Measurements from ENCODE around the gene VAV2.

VAV2 gene

DNA sequence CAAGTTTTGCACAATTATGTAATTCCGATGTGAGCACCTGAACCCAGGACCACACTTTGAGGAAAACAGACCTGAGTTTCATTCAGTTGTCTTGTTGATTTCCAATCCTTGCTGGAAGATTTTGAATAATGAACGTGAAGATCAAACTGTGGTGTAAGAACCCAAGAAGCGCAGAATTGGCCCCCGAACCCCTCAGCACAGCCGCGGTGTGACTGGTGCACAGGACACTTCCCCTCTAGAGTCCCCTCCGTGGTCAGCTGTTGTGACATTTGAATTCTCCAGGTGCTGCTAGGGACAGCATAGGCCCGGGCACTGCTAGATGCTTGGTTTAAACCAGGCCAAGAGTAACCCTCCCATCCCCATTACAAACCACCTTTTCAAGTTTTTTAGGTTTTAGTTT, 34.9 kb upstream of the VAV2 start:
- no peak for DNase-seq

GRCh38 chr9:134026581-134026980, 34.5 kb upstream of the VAV2 start:
- no peak for DNase-seq

GRCh38 chr9:134025606-134026541, 33.8 kb upstream of the VAV2 start:
- DNase-seq, result peak; percentile 31

DNA sequence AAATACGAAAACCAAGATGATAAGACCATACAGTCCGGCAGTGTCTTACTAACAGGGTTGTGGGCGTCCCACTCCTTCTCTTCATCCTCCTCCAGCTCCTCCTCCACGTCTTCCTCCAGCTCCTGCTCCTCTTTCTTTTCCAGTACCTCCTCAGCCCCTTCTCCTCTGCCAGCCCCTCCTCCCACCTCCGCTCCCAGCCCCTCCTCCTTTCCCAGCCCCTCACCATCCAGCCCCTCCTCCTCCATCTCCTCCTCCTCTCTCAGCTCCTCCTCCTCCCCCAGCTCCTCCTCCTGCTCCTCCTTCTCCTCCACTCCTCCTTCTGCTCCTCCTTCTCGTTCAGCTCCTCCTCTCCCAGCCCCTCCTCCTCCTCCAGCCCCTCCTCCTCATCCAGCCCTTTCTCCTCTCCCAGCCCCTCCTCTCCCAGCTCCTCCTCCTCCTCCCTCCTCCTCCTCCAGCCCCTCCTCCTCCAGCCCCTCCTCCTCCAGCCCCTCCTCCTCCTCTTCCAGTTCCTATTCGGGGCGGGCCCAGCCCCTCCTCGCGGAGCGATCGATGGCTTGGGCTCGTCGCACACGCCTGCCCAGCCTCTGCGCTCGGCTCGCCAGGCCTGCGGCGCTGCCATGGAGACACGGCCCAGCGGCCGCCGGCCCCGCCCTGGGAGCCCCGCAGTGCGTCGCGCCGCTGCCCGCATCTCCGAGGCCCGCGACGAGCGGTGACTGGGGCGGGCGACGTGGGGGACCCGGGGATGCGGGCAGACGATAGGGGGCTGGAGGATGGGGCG, 32.9 kb upstream of the VAV2 start, which contains the start of gene BRD3OS:
TSS of gene BRD3OS (plus strand) at position 654 of the 778 bp plus-strand sequence. CDS start 1,267 bp downstream, outside the sequence.
- peak; percentile 99 for DNase-seq

DNA sequence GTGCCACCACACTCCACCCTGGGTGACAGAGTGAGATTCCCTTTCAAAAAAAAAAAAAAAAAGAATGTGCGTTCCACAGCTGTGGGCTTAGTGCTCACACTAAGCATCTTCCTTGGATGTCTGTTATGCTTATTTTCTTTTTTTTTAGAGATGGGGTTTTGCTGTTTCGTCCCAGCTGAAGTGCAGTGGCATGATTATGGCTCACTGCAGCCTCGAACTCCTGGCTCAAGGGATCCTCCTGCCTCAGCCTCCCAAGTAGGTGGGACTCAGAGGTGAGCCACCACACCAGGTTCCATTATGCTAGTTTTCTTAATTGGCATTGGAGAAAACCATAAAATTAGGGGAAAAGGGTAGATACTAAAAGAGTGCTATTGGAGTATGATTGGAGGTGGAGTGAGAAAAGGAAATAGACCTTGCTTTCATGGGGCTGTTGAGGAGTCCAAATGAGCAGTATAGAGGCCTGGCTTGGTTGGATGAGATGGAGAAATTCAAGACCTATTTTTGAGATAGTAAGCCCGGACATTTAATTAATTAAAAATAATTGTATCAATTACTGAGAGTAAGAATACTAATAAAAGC, 32.2 kb upstream of the VAV2 start:
- no peak for DNase-seq

DNA sequence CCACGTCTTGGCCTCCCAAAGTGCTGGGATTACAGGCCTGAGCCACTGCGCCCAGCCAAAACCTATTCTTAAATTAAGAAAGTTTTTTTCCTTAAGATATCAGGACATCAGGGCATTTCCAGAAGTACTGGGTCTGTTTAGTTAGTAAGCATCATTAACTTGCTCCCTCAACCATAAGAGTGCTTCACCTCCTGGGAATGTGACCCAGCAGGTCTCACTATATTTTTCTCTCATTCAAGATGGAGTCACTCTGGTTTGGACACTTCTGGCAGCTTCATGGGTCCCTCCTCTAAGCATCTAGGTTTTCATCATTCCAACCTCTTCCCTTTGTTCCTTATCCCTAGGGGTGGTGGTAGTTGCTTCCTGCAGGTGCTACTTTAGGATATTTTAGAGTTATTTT, 22.8 kb upstream of the VAV2 start:
- DNase-seq, result no peak

DNA sequence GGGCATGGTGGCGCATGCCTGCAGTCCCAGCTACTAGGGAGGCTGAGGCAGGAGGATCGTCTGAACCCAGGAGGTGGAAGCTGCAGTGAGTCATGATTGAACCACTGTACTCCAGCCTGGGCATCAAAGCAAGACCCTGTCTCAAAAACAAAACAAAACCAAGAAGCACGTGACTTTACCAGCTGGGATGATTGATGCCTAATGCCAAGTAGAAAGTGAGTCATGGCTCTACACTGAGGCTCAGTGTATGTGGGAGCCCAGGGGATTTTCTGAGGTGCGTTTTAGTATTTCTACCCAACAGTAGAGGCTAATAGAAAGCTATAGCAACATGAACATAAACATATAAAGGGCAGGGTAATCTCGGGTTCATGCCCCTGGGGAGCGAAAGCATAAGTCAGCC, 19.3 kb upstream of the VAV2 start:
- DNase-seq, result no peak

GRCh38 chr9:134010310-134011173, 18.4 kb upstream of the VAV2 start:
- no peak for DNase-seq

DNA sequence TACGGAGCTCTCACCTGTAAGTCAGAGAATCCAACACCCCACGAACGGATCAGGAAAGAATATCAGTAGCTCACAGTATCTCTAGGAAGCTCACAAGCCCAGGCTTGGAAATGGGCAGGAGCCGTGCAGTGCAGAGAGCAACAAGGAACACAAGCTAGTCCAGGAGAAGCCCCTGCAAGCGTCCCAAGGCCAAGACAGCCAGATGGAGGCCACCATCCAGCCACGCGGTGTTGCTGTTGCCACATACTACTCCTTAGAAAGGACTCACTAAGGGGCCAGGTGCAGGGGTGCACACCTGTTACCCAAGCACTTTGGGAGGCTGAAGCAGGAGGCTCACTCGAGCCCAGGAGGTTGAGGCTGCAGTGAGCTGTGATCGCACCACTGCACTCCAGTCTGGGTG, 15.4 kb upstream of the VAV2 start:
- DNase-seq, result no peak

- no peak for DNase-seq
Measured at GRCh38 chr9:134007150-134007549, 15.0 kb upstream of the VAV2 start.

GRCh38 chr9:134005381-134005780, 13.3 kb upstream of the VAV2 start:
- DNase-seq, result no peak

- no peak for DNase-seq
Measured at GRCh38 chr9:134004881-134005280, 12.8 kb upstream of the VAV2 start.

DNA sequence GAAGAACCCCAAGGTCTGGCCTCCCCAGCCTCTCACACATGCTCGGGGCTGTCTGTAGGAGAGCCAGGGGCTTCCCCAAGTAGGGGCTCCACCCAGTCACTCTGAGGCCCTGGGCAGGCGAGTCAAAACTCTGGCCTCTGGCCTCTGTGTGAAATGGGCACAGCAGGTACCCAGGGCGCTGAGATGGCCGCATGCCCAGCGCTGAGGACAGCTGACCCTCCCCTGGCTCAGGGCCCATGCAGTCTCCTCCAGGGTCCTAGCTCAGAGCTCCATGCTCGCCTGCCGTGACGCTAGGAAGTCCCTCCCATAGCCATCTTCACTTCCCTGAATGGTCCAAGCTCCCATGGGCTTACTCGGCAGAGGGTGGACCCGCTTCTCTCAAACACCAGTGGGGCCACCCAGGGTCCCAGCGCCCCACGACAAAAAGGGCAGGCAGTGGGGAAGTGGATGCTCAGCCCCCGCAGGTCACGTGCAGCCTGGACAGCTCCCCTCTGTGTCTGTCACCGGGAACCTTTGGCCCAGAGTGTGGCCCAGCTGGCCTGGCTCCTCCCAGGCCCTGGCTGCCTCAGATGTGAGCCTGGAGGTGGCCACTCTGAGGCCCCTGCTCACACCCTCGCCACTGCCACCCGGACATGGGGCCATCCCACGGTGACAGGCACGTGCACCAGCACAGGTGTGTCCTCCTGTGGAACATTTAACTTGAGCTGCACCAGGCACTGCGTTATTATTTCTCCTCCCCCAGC, 12.2 kb upstream of the VAV2 start:
- no peak for DNase-seq

DNA sequence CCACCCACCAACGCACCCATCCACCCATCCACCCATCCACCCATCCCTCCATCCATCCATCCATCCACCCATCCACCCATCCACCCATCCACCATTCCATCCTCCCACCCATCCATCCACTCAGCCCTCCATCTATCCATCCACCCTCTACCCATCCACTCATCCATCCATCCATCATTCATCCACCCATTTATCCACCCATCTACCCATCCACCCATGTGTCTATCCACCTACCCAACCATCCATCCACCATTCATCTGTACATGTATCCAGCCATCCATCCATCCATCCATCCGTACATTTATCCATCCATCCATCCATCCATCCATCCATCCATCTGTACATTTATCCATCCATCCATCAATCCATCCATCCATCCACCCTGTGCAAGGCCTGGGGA, 11.1 kb upstream of the VAV2 start:
- no peak for DNase-seq

DNA sequence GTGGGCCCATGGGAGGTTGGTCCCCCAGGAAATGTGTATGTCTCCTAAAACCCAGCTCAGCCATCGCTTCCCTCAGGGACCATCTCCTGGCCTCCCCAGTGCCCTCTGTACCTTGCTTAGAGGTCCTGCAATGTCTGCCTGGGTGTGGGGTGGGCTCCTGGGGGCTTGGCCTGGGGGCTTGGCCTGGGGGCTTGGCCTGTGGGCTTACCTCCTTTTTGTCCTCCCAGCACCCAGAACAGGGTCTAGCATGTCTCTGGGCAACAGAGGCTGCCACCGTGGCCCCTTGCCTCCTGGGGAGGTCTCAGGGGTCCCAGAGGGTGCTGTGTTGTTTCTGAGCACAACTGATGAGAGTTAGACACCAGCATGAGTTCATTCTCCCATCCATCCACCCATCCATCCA, 10.7 kb upstream of the VAV2 start:
- no peak for DNase-seq

DNA sequence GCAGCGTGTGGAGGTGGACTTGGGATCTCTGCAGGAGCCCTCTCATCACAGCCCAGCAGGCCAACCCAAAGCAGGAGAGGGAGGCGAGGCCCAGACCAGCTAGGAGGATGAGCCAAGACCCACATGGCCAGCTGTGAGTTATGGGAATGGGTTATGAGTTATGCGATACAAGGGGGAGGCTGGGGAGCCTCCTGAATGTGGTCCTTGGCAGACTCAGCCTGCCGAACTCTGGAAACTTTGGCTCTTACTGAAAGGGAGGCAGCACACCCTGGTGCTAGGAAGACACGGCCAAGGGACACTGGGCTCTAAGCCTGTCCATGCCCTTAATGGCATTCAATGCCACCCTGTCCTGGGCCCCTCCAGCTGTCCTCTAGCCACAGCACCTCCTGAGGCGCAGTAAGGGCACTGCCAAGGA, 7.7 kb upstream of the VAV2 start:
- DNase-seq, result no peak

DNA sequence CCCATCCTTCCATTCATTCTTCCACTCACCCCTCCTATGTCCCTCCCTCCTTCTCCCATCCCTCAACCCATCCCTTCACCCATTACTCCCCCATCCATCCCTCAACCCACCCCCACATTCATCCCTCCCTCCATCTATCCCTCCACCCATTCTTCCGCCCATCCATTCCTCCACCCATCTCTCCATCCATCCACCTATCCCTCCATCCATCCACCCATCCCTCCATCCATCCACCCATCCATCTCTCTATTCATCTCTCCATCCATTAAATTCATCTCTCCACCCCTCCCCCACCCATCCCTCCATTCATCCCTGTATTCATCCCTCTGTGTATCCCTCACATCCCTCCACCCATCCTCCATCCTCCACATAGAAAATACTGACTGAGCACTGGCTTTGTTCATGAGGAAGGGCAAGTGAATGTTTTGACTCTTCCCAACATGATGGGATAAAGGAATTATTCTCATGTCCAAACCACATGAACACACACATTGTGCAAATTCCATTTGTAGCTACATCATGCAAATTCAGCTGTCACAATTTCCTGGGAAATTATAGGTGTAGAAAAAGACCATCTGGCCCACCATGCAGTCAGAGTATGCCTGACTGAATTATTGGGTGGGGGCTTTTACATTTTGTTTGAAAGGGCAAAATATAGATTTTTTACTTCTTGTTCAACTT, 6.9 kb upstream of the VAV2 start:
- no peak for DNase-seq

GRCh38 chr9:133997584-133997983, 5.5 kb upstream of the VAV2 start:
- no peak for DNase-seq

GRCh38 chr9:133996531-133997520, 4.7 kb upstream of the VAV2 start:
- peak; percentile 16 for DNase-seq

Measured in suppressor macrophage treated with lipopolysaccharide for 4 hours (primary cell).